ENCODE measurements around the gene EEF2K. TPM values are rescaled to one million over a fixed set of nuclear protein-coding genes. Genes with fewer than 3 reads are reported as not detected.

EEF2K gene
- total and polyA plus RNA-seq, 2 of the 13 experiments (the other 11 are each of a cell fraction or from before 2014, with no cell fraction given): 22.0 to 23.8 TPM

DNA sequence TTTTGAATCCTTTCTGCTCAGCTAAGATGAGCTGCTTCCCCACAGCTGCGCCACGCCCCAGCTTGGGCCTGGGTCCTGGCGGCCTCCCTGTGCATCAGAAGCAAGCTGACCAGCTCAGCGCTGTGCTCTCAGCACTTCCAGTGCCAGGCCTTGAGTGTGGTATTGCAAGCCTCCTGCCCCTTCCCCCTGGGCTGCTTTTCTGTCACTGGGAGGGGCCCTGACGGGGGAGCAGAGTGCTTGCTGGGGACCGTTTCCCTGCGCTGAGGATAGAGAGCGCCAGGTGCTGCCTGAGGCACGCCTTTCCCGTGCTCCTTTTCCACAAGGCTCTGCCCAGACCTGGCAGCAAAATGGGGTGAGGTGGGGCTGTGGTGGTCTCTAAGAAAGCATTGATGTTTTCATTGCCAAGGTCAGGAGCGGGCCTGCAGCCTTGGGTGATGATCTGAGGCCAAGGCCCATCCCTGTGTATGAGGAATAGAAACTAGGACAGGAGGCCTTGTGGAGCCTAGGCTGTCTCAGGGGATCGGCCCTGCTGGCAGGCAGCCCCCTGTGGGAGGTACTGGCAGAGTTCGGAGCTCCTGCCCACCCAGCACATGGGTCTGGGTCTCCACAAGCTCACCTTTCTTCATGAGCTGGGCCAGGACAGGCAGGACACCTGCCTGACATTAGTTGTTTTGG is 120.8 kb downstream of the EEF2K start:
- H3K4me3 ChIP-seq (replicated peaks in 1 of 3; ENCODE audit: insufficient read depth in 1 of 3, low read depth in 2 of 3, low read length in 3 of 3): no peak overlapping the region
- POLR2A ChIA-PET: interaction anchor here (1.4 kb wide), 1 partner anchor 27 kb away, joined by 3 read pairs; no protein-coding TSS in a partner anchor
- no peaks in the 10 kb centered on the region for H3K9me3 ChIP-seq (ENCODE audit: low read length)
- FAIRE-seq: no peak
- no peaks in the 10 kb centered on the region for H3K27me3 ChIP-seq (ENCODE audit: control insufficient read depth in 1 of 2, insufficient read depth in 2 of 2, low read length in 2 of 2)
- H3K27ac ChIP-seq (ENCODE audit: extremely low read length, insufficient read depth, low read length): no peak overlapping the region
- in situ Hi-C loops (cut with HindIII; ENCODE audit: extremely low pct_ligation_motif_present, low pct_unique_long_range_greater_than_20kb) (loop anchor here (25.0 kb wide), 2 partner anchors 765 to 1165 kb away; partner anchors contain the start of genes DNAH3 and LDAF1), intact Hi-C loops (cut with micrococcal nuclease; ENCODE audit: unreplicated experiment) (no loop called here)
- DNase-seq (ENCODE audit: low spot score): no peak
- peaks cover 5% of the 10 kb centered on the region for H3K79me2 ChIP-seq (ENCODE audit: insufficient read depth, low read length)
- H3K4me2 ChIP-seq (ENCODE audit: low read depth, low read length): no peak overlapping the region
- H3K4me1 ChIP-seq (ENCODE audit: insufficient read depth, low read length): no peaks in the 10 kb centered on the region
- peaks cover 73 to 97% of the 10 kb centered on the region in 2 experiments for H3K36me3 ChIP-seq (replicated peaks in 1 of 2; ENCODE audit: control insufficient read depth in 1 of 2, insufficient read depth in 2 of 2, low read length in 2 of 2)
- H4K20me1 ChIP-seq (ENCODE audit: insufficient read depth, low read length): peaks cover 15% of the 10 kb centered on the region; the same call in 1 of the 2 replicates
- BruUV-seq (replicated peaks): no TSS peak
- CTCF ChIA-PET (ENCODE audit: low intra/inter-chr PET ratio, low total read pairs): no interaction called here
- WGBS (ENCODE audit: low lambda C conversion rate): 99% methylated on average over 13 of the region's 13 CpGs
- no peak overlapping the region for H2AFZ ChIP-seq (ENCODE audit: low read length)
- H3K9ac ChIP-seq (ENCODE audit: insufficient read depth, low read depth, low read length): no peak overlapping the region
- ATAC-seq: no peak; the same call in 1 of the 3 replicates
- TF ChIP-seq RBM22 (optimal IDR thresholded peaks at IDR 0.05; ENCODE audit: low read length) (peak; percentile 67), EED (CRISPR knock-in tag; IDR thresholded peaks at IDR 0.05) (peak; percentile 63; the same call in 1 of the 2 replicates), ZNF225 (CRISPR knock-in tag; IDR thresholded peaks at IDR 0.05) (0 out of 2 replicates have a peak, but pooled peaks have one; percentile 49), ZFX (CRISPR knock-in tag; IDR thresholded peaks at IDR 0.05; ENCODE audit: low read depth) (peak; percentile 13; the same call in 1 of the 2 replicates), POLR2G (IDR thresholded peaks at IDR 0.05; ENCODE audit: low read depth, low read length) (0 out of 2 replicates have a peak, but pooled peaks have one; percentile 20), TBL1XR1 (IDR thresholded peaks at IDR 0.05; ENCODE audit: borderline replicate concordance, low read length, partially characterized antibody) (no peak), SIN3B (IDR thresholded peaks at IDR 0.05; ENCODE audit: low read length) (no peak), UBTF (CRISPR knock-in tag; IDR thresholded peaks at IDR 0.05) (0 out of 2 replicates have a peak, but pooled peaks have one; percentile 36), ZNF687 (CRISPR knock-in tag; IDR thresholded peaks at IDR 0.05) (peak; percentile 9; the same call in 1 of the 2 replicates), CBX2 (IDR thresholded peaks at IDR 0.05; ENCODE audit: low read depth, low read length) (no peak), CBX2 (CRISPR knock-in tag; IDR thresholded peaks at IDR 0.05; ENCODE audit: low read depth) (no peak), AGO2 (optimal IDR thresholded peaks at IDR 0.05; ENCODE audit: low read depth, low read length) (peak; percentile 86), ZNF557 (CRISPR knock-in tag; IDR thresholded peaks at IDR 0.05) (no peak), ZNF83 (CRISPR knock-in tag; IDR thresholded peaks at IDR 0.05; ENCODE audit: borderline replicate concordance) (no peak), TAF1 (CRISPR knock-in tag; IDR thresholded peaks at IDR 0.05) (0 out of 2 replicates have a peak, but pooled peaks have one; percentile 23), KAT2B (IDR thresholded peaks at IDR 0.05; ENCODE audit: borderline replicate concordance, low read depth, low read length) (no peak), AHR (CRISPR knock-in tag; IDR thresholded peaks at IDR 0.05) (0 out of 2 replicates have a peak, but pooled peaks have one; percentile 13), HES4 (CRISPR knock-in tag; IDR thresholded peaks at IDR 0.05; ENCODE audit: borderline replicate concordance) (0 out of 2 replicates have a peak, but pooled peaks have one; percentile 21), HDAC6 (IDR thresholded peaks at IDR 0.05; ENCODE audit: low read depth, low read length) (no peak)

All from HepG2 (cell line).